Erythroblast (primary cell): ENCODE results near the gene EME2.

Source experiments
- DNase-seq, 2 experiments: peaks; one replicate each; lab custom pipeline; 2025; lab: John Stamatoyannopoulos, UW
- GATA1 ChIP-seq: IDR thresholded peaks from 2 replicates; pipeline ENCODE4 v1.6.1; 2011; ENCODE audit warnings: low read depth, mild to moderate bottlenecking, control low read depth, low read length, moderate library complexity
- POLR2A ChIP-seq: IDR thresholded peaks from 2 replicates; pipeline ENCODE4 v1.6.1; 2011; ENCODE audit warnings: mild to moderate bottlenecking, low read length

Gene EME2

DNA sequence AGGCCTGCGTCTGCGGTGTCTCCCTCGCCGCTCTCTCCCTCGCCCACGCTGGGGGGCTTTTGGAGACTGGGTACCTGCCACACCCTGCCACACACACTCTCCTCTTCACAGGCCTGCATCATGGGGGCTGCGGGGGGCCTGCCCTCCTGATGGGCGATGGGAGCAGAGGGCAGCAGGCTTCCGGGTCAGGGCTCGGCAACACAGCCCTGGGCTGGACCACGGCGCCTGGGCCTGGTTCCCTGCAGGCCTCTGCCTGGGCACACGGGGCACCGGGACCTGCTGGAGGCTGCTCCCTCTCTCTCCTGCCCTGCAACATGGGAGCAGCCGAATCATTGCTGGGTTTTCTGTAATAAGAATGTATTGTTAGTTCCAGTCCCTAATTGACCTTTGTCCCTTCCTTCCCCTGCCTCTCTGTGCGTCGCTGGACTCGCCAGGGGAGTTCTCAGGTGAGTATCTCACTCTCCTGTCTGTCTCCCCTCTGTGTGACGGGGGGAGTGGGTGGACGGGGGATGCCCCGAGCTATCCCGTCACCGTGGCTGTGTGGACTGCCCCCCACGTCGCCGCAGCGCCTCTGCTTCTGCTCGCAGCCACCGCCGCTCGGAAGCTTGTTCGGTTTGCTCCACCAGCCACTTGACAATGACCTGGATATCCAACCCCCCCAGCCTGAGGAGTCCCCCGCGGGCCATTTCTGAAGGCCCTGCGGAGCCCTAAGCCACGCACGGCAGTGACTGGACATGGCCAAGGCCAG lies 14.7 kb upstream of the EME2 start:
- DNase-seq = no peak
- TF ChIP-seq POLR2A (no peak), GATA1 (no peak)

DNA sequence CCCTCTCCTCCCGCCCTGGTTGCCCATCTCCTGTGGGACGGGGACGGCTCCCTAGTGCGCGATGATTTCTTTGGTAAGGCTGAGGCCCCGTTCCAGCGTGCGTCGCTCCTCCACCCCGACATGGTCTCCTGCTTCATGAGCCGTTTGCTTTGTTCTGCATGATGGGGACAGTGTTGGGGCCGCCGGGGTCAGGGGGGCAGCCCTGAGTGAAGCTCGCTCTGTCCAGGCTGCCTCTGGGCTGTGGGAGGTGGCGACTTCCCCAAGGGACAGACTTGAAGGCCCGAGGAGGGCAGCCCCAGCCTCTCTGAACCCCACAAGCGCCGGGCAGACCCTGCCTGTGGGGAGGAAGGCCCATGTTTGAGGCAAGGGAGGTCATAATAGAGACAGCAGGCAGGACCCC lies 13.7 kb upstream of the EME2 start:
- no peak for TF ChIP-seq POLR2A
- no peak for TF ChIP-seq GATA1
- DNase-seq = no peak

DNA sequence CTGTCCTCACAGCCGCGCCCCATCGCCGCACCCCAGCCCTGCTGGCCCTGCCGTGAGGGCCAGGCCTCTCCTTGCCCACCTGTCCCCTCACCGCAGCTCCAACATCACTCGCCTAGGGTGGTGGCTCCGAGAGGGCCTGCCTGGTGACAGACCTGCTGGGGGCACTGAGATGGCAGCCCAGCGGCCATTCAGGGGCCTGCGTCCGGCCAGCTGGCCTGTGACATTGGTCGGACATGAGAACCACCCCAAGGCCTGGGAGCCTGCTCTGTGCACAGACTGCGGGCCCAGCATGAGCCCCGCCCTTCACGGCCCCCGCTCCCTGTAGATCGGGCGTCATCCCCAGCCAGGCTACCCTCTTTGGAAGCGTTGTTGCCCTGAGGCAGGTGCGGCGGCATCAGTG lies 13.1 kb upstream of the EME2 start:
- no peak for DNase-seq
- TF ChIP-seq POLR2A (no peak), GATA1 (no peak)

DNA sequence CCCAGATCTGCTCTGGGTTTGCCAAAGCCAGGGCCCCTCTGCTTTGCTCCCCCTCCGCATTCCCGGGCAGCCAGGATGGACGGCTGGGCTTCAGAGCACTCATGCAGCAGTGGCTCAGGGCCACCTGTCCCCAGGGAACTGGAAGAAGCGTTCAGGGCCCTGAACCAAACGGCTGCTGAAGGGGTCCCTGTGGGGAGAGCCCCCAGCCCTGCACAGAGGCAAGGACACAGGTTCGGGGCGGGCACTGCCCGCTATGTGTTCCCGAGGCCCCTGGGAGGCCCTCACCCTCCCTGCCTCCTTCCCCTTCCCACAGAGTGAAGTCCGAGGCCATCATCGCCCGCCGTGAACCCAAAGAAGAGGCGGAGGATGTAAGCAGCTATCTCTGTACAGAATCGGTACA lies 11.7 kb upstream of the EME2 start:
- no peak for DNase-seq
- no peak for TF ChIP-seq POLR2A
- TF ChIP-seq GATA1 = no peak

DNA sequence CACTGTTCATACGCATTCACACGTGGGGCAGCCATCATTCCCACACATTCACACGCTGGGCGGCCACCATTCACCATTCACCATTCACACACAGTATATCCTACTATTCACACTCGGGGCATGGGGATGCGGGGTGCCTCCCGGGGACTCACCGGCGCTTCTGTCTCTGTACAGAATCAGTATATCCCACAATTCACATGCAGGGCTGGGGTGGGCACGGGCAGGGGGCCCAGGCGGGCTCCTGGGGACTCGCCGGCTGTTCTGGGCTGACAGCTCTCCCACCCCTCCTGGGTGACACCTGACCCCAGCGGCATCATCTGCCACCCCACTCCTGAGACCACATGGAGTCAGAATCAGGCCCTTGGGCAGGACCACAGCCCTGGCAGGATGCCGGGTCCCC lies 10.9 kb upstream of the EME2 start:
- no peak for DNase-seq
- no peak for TF ChIP-seq GATA1
- TF ChIP-seq POLR2A = no peak

DNA sequence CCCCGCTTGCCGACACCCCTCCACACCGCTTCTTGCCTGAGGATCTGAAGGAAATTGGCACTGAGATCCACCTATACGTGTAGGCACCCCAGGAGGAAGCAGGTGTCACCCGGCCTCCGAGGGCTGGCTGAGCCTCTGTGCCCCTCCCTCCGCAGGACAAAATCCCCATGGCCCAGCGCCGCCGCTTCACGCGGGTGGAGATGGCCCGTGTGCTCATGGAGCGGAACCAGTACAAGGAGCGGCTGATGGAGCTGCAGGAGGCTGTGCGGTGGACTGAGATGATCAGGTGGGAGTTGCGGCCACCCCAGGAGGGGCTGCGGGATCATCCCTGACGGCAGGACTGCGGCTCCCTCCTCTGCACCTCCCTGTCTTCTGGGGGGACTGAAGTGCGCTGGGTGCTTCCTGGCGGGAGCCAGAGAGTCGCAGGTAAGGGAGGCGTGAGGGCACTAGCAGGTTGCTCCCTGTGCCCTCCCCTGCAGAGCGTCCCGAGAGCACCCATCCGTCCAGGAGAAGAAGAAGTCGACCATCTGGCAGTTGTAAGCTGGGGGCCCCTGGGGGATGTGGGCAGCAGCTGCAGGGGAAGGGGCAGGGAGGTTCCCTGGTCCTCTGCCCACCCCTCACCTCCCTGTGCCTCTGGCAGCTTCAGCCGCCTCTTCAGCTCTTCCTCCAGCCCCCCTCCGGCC lies 10.3 kb upstream of the EME2 start:
- TF ChIP-seq GATA1 (no peak), POLR2A (no peak)

DNA sequence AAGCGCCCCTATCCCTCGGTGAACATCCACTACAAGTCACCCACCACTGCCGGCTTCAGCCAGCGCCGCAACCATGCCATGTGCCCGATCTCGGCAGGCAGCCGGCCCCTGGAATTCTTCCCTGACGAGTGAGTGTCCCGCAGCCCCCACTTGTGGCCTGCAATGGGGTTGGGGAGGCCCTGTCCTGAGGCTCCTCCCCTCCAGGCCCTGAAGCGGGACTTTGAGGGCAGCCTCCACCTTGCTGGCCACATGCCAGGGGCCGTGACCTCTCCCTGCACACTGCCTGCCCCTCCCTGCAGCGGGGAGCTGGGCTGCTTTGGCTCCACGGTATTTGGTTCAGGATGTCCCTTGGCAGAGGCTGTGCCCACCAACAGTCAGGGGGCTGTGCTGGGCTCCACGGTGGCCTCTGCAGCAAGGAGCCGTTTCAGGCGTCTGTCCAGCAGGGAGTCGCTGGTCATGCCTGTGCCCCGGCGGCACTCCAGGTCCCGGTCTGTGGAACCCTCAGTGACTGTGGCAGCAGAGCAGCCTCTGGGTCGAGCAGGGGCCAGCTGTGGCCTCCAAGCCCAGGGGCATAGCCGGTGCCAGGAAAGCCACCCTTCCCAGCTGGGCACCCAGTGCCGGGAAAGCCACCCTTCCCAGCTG lies 9.6 kb upstream of the EME2 start:
- TF ChIP-seq GATA1 (no peak), POLR2A (no peak)
- no peak for DNase-seq

More for the DNA sequence above, 10.3 kb upstream of the EME2 start:
- no peak for DNase-seq

DNA sequence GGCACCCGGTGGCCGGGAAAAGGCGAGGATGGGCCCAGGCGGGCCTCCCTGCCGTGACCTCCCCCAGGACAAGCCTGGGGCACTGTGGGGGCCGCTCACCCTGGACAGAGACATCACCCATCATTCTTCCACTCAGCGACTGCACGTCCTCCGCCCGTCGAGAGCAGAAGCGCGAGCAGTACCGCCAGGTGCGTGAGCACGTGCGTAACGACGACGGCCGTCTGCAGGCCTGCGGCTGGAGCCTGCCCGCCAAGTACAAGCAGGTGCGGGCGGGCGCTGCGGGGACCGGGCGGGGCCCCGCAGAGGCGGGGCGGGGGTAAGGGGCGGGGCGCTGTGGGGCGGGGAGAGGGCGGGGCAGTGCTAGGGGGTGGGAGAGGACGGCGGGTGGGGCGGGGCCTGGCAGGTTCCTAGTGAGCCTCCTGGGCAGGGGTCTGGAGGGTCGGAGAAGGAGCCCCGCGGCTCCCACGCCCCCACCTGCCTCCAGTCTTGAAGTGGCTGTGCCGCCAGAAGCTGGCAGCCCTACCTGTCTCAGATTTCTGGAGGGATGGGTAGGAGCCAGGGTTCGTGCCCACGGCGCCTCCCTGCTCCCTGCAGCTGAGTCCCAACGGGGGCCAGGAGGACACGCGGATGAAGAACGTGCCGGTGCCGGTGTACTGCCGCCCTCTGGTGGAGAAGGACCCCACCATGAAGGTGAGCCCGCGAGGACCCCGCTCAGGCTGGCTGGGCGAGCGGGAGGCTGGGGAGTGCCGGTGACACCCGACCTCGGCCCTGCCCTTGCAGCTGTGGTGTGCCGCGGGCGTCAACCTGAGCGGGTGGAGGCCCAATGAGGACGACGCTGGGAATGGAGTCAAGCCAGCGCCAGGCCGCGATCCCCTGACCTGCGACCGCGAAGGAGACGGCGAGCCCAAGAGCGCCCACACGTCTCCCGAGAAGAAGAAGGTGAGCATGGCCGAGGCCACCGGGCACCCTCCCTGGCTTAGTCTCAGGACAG lies 8.8 kb upstream of the EME2 start:
- no peak for TF ChIP-seq GATA1
- no peak for TF ChIP-seq POLR2A
- peak; percentile 30 to 38 for DNase-seq

DNA sequence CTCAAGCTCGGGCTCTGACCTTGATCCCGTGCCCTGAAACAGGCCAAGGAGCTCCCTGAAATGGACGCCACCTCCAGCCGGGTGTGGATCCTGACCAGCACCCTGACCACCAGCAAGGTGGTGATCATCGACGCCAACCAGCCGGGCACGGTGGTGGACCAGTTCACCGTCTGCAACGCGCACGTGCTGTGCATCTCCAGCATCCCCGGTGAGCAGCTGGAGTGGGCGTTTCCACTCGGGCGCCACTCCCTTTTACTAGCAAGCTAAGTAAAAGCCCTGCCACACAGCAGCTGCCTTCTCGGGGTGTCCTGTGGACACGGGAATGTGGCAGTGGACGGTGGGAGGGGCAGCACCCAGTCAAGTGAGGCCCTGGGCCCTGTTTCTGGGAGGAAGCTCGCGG lies 7.6 kb upstream of the EME2 start:
- TF ChIP-seq POLR2A (no peak), GATA1 (no peak)
- DNase-seq = no peak

DNA sequence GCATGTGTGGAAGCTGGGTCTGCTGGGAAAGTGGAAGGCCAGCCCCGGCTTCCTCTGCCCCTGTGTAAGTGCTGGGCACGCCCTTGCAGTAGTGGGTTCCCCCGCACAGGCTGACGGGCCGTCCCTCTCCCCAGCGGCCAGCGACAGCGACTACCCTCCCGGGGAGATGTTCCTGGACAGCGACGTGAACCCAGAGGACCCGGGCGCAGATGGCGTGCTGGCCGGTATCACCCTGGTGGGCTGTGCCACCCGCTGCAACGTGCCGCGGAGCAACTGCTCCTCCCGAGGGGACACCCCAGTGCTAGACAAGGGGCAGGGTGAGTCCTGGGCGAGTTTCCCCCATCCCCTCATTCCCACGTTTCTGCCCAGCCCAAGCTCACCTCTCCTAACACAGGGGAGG lies 6.8 kb upstream of the EME2 start:
- TF ChIP-seq GATA1 (no peak), POLR2A (no peak)
- DNase-seq = no peak

DNA sequence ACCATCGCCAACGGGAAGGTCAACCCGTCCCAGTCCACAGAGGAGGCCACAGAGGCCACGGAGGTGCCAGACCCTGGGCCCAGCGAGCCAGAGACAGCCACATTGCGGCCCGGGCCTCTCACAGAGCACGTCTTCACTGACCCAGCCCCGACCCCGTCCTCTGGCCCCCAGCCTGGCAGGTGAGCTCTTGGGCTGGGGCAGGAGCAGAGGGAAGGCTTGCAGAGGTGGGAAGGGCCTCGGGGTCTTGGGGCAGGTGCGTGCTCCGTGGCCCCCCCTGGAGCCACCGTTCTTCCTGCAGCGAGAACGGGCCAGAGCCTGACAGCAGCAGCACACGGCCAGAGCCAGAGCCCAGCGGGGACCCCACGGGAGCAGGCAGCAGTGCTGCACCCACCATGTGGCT lies 6.4 kb upstream of the EME2 start:
- no peak for TF ChIP-seq GATA1
- TF ChIP-seq POLR2A = no peak
- DNase-seq = no peak

DNA sequence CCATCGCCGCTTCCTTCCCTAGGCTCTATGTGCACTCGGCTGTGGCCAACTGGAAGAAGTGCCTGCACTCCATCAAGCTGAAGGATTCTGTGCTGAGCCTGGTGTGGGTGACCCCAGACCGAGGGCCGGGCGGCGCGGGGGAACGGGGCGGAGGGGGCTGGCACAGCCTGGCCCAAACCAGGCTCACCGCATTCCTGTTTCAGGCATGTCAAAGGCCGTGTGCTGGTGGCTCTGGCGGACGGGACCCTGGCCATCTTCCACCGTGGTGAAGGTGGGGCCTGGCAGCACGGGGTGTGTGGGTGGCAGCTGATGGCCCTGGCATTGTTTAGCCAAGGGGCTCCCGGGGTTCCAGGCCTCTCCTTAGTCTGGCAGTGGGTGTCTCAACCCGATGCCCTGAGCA lies 5.9 kb upstream of the EME2 start:
- no peak for DNase-seq
- TF ChIP-seq POLR2A (no peak), GATA1 (no peak)
